A549 (cell line): ENCODE measurements around the gene ARHGAP9. TPM values are rescaled to one million over a fixed set of nuclear protein-coding genes. Genes with fewer than 3 reads are reported as not detected.

Experiments used
- ATAC-seq, 2 experiments: fragments of 200-7000 bp in 1 of 2; fragments of >200 bp in 1 of 2; cut with Nextera tagmentation in 1 of 2; cut with Tn5 transposase in 1 of 2; 3 replicates each; pipeline versions ENCODE4 v1.8.0 to v1.9.1; 2018 to 2020; ENCODE audit warnings: mild to moderate bottlenecking in 1 of 2, moderate library complexity in 1 of 2
- CTCF ChIA-PET: fragments of 300-600 bp; sonication (Branson Sonifier 250); formaldehyde crosslinking; extraction: SDS; loops from one replicate; lab custom pipeline; 2021; ENCODE audit warnings: antibody characterized with exemption, inconsistent platforms; lab: Yijun Ruan, JAX
- POLR2A ChIA-PET: fragments of 350-600 bp; formaldehyde crosslinking; extraction: SDS; loops from one replicate; lab custom pipeline; 2021; ENCODE audit warnings: antibody characterized with exemption, inconsistent platforms; lab: Yijun Ruan, JAX
- DNase-seq, 2 experiments: peaks; one replicate each; pipeline versions ENCODE4 v3.0.0 to v3.0.0-alpha.2; 2011 to 2016; ENCODE audit warnings: low read depth in 1 of 2, low spot score in 1 of 2
- FAIRE-seq: peaks from 2 replicates; lab custom pipeline; 2011; peaks lifted over from hg19 to GRCh38; lab: Jason Lieb, UNC
- H3K27ac ChIP-seq, 2 experiments: fragments of >200 bp; sonication (Bioruptor Twin); formaldehyde crosslinking; 3 replicates each; pipeline ENCODE4 v1.5.1; 2016 to 2017
- H3K4me1 ChIP-seq: fragments of >200 bp; sonication (Bioruptor Twin); formaldehyde crosslinking; 3 replicates; pipeline ENCODE4 v1.6.1; 2016
- H3K4me2 ChIP-seq: fragments of >200 bp; sonication (Bioruptor Twin); formaldehyde crosslinking; 3 replicates; pipeline ENCODE4 v1.6.1; 2016
- H3K4me3 ChIP-seq: fragments of >200 bp; sonication (Bioruptor Twin); formaldehyde crosslinking; 3 replicates; pipeline ENCODE4 v1.5.1; 2016
- H3K9me3 ChIP-seq: fragments of >200 bp; sonication (Bioruptor Twin); formaldehyde crosslinking; 3 replicates; pipeline ENCODE4 v1.6.1; 2016
- BHLHE40 ChIP-seq: IDR thresholded peaks from 2 replicates; pipeline ENCODE4 v1.6.1; 2012; ENCODE audit warnings: low read depth, low read length, inconsistent platforms
- CBX2 ChIP-seq: fragments of 200-600 bp; sonication (generic); IDR thresholded peaks from 2 replicates; pipeline ENCODE4 v1.6.1; 2016; ENCODE audit warnings: low read depth, mild to moderate bottlenecking, borderline replicate concordance
- CEBPB ChIP-seq, 2 experiments: fragments of >200 bp in 1 of 2; sonication (Bioruptor Twin) in 1 of 2; formaldehyde crosslinking in 1 of 2; IDR thresholded peaks; 2 replicates each; pipeline ENCODE4 v1.6.1; 2012 to 2016
- FOSB ChIP-seq: fragments of 250-450 bp; sonication (Bioruptor Pico); IDR thresholded peaks from 2 replicates; pipeline ENCODE4 v1.5.0; 2020; ENCODE audit warnings: mild to moderate bottlenecking, moderate library complexity
- FOXS1 ChIP-seq: fragments of 250-450 bp; sonication (Bioruptor Pico); IDR thresholded peaks from 2 replicates; pipeline ENCODE4 v1.5.0; 2020; ENCODE audit warnings: mild to moderate bottlenecking, moderate library complexity
- GATA3 ChIP-seq: IDR thresholded peaks from 2 replicates; pipeline ENCODE4 v1.6.1; 2012; ENCODE audit warnings: borderline replicate concordance
- HOXA7 ChIP-seq: fragments of 250-450 bp; sonication (Bioruptor Pico); IDR thresholded peaks from 2 replicates; pipeline ENCODE4 v1.5.0; 2020; ENCODE audit warnings: mild to moderate bottlenecking, moderate library complexity
- HOXB5 ChIP-seq: fragments of 250-450 bp; sonication (Bioruptor Pico); IDR thresholded peaks from 2 replicates; pipeline ENCODE4 v1.5.0; 2020; ENCODE audit warnings: mild to moderate bottlenecking, moderate library complexity
- JUN ChIP-seq, 2 experiments: fragments of >200 bp; sonication (Bioruptor Twin); formaldehyde crosslinking; IDR thresholded peaks; 2 replicates in 1 of 2; 3 replicates in 1 of 2; pipeline ENCODE4 v1.6.1; 2016 to 2017
- MAZ ChIP-seq: fragments of 150-350 bp; IDR thresholded peaks from 2 replicates; pipeline ENCODE4 v1.6.1; 2014; ENCODE audit warnings: antibody characterized with exemption, low read depth, low read length, borderline replicate concordance
- NPAS2 ChIP-seq: fragments of 250-450 bp; sonication (Bioruptor Pico); IDR thresholded peaks from 2 replicates; pipeline ENCODE4 v1.8.0; 2022; ENCODE audit warnings: mild to moderate bottlenecking, moderate library complexity, borderline replicate concordance
- SMC3 ChIP-seq: fragments of >200 bp; sonication (Bioruptor Twin); formaldehyde crosslinking; IDR thresholded peaks from 3 replicates; pipeline ENCODE4 v1.6.1; 2018; ENCODE audit warnings: inconsistent platforms
- TFCP2L1 ChIP-seq: fragments of 250-450 bp; sonication (Bioruptor Pico); IDR thresholded peaks from 2 replicates; pipeline ENCODE4 v1.5.0; 2021; ENCODE audit warnings: mild to moderate bottlenecking
- ZFP36 ChIP-seq: fragments of 450-650 bp; IDR thresholded peaks from 2 replicates; pipeline ENCODE4 v1.6.1; 2014; ENCODE audit warnings: borderline replicate concordance; ENCODE audit not compliant: partially characterized antibody
- ZNF302 ChIP-seq: fragments of 250-450 bp; sonication (Bioruptor Pico); IDR thresholded peaks from 2 replicates; pipeline ENCODE4 v1.9.0; 2021; ENCODE audit warnings: inconsistent platforms, mild to moderate bottlenecking, moderate library complexity
- WGBS: methylation state at CpG from one replicate; pipeline ENCODE4 v1.1.6; 2017; ENCODE audit errors: missing lambda C conversion rate; 5-methylcytosine and 5-hydroxymethylcytosine counted together
- polyA plus RNA-seq, 4 experiments: library from polyadenylated mRNA; depleted of rRNA in 3 of 4; stranded (reverse); fragments of >200 nt; fragmentation: RNase III in 1 of 4; extraction: RNeasy Plus Mini Kit Qiagen cat#74134 plus additional on column Dnase treatment in 1 of 4; gene quantifications; 2 replicates in 3 of 4; 3 replicates in 1 of 4; pipeline ENCODE4 v1.2.3, GENCODE V29; 2011 to 2017
- TF ChIP-seq, protein P1 (sequence below): fragments of 250-450 bp; sonication (Bioruptor Pico); IDR thresholded peaks from 2 replicates; pipeline ENCODE4 v1.5.0; 2021; ENCODE audit warnings: mild to moderate bottlenecking, moderate library complexity, borderline replicate concordance

The ARHGAP9 gene
- polyA plus RNA-seq, 2 of the 4 experiments (the other 2 are of a cell fraction): 0.25 TPM; not detected in 1

DNA sequence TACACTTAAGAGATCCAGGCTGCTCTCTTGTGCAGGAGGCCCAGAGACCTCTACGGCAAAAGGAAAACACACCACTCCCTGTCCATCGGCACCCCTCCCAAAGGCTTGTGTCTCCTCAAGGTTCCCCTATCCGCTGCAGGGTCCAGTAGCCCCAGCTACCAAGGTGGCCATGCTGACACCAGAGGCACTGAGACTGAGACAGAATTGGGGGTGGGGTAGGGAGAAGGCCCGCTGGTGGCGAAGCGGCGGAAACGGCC is 40.1 kb upstream of the ARHGAP9 start:
- peak overlapping the region; percentile 91 for H3K4me2 ChIP-seq
- ATAC-seq (peak in 1 of 2 experiments; percentile 8; a peak in 1 of 6 replicates), FAIRE-seq (no peak), DNase-seq (peak in 1 of 2 experiments; percentile 48)
- H3K4me1 ChIP-seq: peaks cover 56% of the 10 kb centered on the region
- peak overlapping the region; percentile 85 for H3K4me3 ChIP-seq
- POLR2A ChIA-PET: interaction anchor here (0.8 to 1.7 kb wide), 3 partner anchors 7 to 61 kb away, joined by 3 to 5 read pairs (median 5); partner anchors contain the start of gene GLI1
- TF ChIP-seq ZFP36 (no peak), MAZ (no peak), FOSB (CRISPR knock-in tag) (no peak), FOXS1 (CRISPR knock-in tag) (no peak), TFCP2L1 (CRISPR knock-in tag) (peak; percentile 82), BHLHE40 (no peak), NPAS2 (no peak), HOXA7 (CRISPR knock-in tag) (peak; percentile 78; the same call in 1 of the 2 replicates), HOXB5 (CRISPR knock-in tag) (0 out of 2 replicates have a peak, but pooled peaks have one; percentile 18), ZNF302 (CRISPR knock-in tag) (no peak), CBX2 (no peak)
- WGBS: 9% methylated on average over 8 of the region's 8 CpGs
- peak overlapping the region; percentile 95 to 98 for H3K27ac ChIP-seq
- H3K9me3 ChIP-seq: no peaks in the 10 kb centered on the region
- CTCF ChIA-PET: interaction anchor here (1.0 to 2.1 kb wide), 2 partner anchors 26 to 61 kb away, joined by 4 to 5 read pairs; partner anchors contain the start of gene DCTN2

DNA sequence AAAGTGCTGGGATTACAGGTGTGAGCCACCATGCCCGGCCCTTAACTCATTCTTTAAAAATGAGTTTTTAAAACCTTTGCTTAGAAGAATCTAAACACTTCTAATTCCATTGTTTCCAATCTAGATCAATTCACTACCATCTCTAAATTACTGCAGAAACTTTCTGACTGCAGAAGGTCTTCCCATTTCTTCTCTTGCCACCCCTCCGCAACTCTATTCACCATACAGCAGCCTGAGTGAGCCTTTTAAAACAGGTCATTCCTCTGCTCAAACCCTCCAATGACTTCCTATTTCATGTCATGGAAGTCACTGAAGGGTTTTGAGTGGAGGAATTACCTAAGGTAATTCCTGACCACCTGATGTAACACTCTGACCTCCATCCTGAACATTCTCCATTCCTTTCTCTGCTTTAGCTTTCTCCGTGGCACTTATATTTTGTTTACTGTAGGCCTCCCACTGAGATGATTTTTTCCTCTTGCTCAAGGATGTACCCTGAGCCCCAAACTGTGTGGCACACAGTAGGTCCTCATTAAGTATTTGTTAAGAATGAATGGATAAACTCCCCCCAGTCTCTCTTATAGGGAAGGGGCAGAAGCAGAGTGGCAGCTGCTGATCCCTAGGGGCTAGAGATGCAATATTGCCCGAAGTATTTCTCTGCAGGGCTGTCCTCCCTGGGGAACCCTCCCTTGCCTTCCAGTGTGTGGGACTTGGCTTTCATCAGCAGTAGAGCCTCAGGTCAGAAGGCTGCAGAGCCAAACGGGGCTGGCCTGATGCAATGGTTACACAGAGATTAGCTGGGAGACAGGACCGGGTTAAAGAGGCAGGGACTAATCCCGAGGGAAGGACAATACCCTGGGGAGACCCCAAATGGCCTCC is 39.5 kb upstream of the ARHGAP9 start:
- CTCF ChIA-PET: interaction anchor here (1.0 to 2.1 kb wide), 2 partner anchors 27 to 60 kb away, joined by 4 to 5 read pairs; partner anchors contain the start of gene DCTN2
- peak overlapping the region; percentile 85 for H3K4me3 ChIP-seq
- peak; percentile 26 to 51 for DNase-seq
- TF ChIP-seq SMC3: no peak
- TF ChIP-seq, protein P1, sequence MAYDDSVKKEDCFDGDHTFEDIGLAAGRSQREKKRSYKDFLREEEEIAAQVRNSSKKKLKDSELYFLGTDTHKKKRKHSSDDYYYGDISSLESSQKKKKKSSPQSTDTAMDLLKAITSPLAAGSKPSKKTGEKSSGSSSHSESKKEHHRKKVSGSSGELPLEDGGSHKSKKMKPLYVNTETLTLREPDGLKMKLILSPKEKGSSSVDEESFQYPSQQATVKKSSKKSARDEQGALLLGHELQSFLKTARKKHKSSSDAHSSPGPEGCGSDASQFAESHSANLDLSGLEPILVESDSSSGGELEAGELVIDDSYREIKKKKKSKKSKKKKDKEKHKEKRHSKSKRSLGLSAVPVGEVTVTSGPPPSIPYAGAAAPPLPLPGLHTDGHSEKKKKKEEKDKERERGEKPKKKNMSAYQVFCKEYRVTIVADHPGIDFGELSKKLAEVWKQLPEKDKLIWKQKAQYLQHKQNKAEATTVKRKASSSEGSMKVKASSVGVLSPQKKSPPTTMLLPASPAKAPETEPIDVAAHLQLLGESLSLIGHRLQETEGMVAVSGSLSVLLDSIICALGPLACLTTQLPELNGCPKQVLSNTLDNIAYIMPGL (CRISPR knock-in tag): 0 out of 2 replicates have a peak, but pooled peaks have one; percentile 1
- TF ChIP-seq, all 56 proteins: peak for 1
- Histone ChIP-seq H3K9me3 (no peaks in the 10 kb centered on the region), H3K27ac (peak overlapping the region; percentile 95 to 98), H3K4me1 (peaks cover 50% of the 10 kb centered on the region), H3K4me2 (peak overlapping the region; percentile 91)
- 31% methylated on average over 7 of the region's 7 CpGs for WGBS
- POLR2A ChIA-PET: interaction anchor here (0.8 to 1.7 kb wide), 2 partner anchors 8 to 60 kb away, joined by 5 read pairs; partner anchors contain the start of gene GLI1
- ATAC-seq (peak in 1 of 2 experiments; percentile 11; a peak in 4 of 6 replicates), FAIRE-seq (no peak)

DNA sequence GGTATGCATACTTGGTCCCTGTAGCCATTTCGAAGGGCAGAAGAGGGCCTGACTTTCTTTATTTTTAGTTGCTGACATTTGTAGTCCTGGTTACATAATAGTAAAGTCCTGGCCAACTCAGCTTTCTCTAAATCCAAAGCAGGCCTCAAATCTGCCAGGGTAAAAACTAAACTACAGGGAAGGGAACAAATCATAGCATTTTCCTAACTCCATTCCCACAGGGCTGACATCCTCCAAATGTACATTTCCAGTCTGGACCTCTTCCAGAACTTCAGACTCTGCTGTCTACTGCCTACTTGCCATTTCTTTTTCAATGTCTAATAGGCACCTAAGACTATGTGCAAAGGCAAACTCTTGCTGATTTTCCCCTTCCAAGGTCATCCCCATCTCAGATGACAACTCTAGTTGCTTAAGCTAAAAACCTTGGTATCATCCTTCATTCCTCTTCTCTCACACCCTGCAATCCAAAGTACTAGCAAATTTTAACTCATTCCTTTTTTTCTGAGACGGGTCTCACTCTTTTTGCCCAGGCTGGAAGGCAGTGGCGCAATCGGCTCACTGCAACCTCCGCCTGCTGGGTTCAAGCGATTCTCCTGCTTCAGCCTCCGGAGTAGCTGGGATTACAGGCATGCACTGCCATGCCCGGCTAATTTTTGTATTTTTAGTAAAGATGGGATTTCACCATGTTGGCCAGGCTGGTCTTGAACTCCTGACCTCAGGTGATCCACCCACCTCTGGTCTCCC is 38.7 kb upstream of the ARHGAP9 start:
- POLR2A ChIA-PET: no interaction called here
- peak overlapping the region in 1 of 2 experiments; percentile 95; a peak in 3 of 6 replicates for H3K27ac ChIP-seq

More for the DNA sequence above, 38.7 kb upstream of the ARHGAP9 start:
- TF ChIP-seq JUN (IDR thresholded peaks at IDR 0.05) (0 out of 5 replicates have a peak, but pooled peaks of 1 of the 2 experiments have one; percentile 16), NPAS2 (no peak), GATA3 (no peak), HOXB5 (CRISPR knock-in tag) (no peak), CEBPB (IDR thresholded peaks at IDR 0.05) (0 out of 4 replicates have a peak, but pooled peaks of 1 of the 2 experiments have one; percentile 21)
- 89% methylated on average over 8 of the region's 8 CpGs for WGBS
- Histone ChIP-seq H3K4me1 (peaks cover 42% of the 10 kb centered on the region), H3K4me2 (peak overlapping the region; percentile 91), H3K4me3 (peak overlapping the region; percentile 85), H3K9me3 (no peaks in the 10 kb centered on the region)
- CTCF ChIA-PET: interaction anchor here (0.7 to 1.1 kb wide), 2 partner anchors 19 to 275 kb away, joined by 3 read pairs; no protein-coding TSS in a partner anchor
- no peak for ATAC-seq
- FAIRE-seq: no peak
- no peak for DNase-seq
